GM21447 (cell line): Measurements from ENCODE around the gene ATAD3C.
"Not testable (repeated sequence)": the region's sequence is repeated elsewhere in the genome, so short reads cannot be mapped to it uniquely, and the experiment has no call there.

ENCODE experiments used
- ATAC-seq: cut with Tn5 transposase; IDR thresholded peaks from one replicate; pipeline ENCODE4 v1.9.1; 2021; ENCODE audit not compliant: unreplicated experiment

Gene ATAD3C

GRCh38 chr1:1441002-1441888 is 8.2 kb upstream of the ATAD3C start:
- no peak for ATAC-seq

- ATAC-seq = no peak
Observed at GRCh38 chr1:1442069-1442770, 7.3 kb upstream of the ATAD3C start.

GRCh38 chr1:1446631-1447030 is 2.9 kb upstream of the ATAD3C start:
- ATAC-seq = not testable (repeated sequence)

GRCh38 chr1:1450616-1451015 is 1.1 kb downstream of the ATAD3C start:
- not testable (repeated sequence) for ATAC-seq

GRCh38 chr1:1451696-1452364 is 2.3 kb downstream of the ATAD3C start:
- no peak for ATAC-seq

- ATAC-seq = not testable (repeated sequence)
Observed at GRCh38 chr1:1452365-1452739, 2.9 kb downstream of the ATAD3C start.

- no peak for ATAC-seq
Observed at GRCh38 chr1:1452882-1453281, 3.4 kb downstream of the ATAD3C start.

- ATAC-seq = not testable (repeated sequence)
Observed at GRCh38 chr1:1454286-1455056, 5.0 kb downstream of the ATAD3C start.

GRCh38 chr1:1455366-1455884 is 5.9 kb downstream of the ATAD3C start:
- ATAC-seq = no peak

GRCh38 chr1:1455934-1456333 is 6.4 kb downstream of the ATAD3C start:
- ATAC-seq = not testable (repeated sequence)

GRCh38 chr1:1456683-1457255 is 7.3 kb downstream of the ATAD3C start:
- not testable (repeated sequence) for ATAC-seq

- not testable (repeated sequence) for ATAC-seq
Observed at GRCh38 chr1:1459156-1459555, 9.7 kb downstream of the ATAD3C start.

GRCh38 chr1:1459711-1460110 is 10.2 kb downstream of the ATAD3C start:
- ATAC-seq = not testable (repeated sequence)

GRCh38 chr1:1460540-1461130 is 11.1 kb downstream of the ATAD3C start:
- no peak for ATAC-seq

GRCh38 chr1:1461721-1462317 is 12.3 kb downstream of the ATAD3C start:
- no peak for ATAC-seq

GRCh38 chr1:1462318-1462966 is 13.0 kb downstream of the ATAD3C start:
- no peak for ATAC-seq

- no peak for ATAC-seq
Observed at GRCh38 chr1:1463312-1463711, 13.8 kb downstream of the ATAD3C start.

- not testable (repeated sequence) for ATAC-seq
Observed at GRCh38 chr1:1468196-1468985, 18.9 kb downstream of the ATAD3C start.
